ENCODE data around the gene C1orf53.
"Not testable (repeated sequence)": the region's sequence is repeated elsewhere in the genome, so short reads cannot be mapped to it uniquely, and the experiment has no call there.

C1orf53 gene

DNA sequence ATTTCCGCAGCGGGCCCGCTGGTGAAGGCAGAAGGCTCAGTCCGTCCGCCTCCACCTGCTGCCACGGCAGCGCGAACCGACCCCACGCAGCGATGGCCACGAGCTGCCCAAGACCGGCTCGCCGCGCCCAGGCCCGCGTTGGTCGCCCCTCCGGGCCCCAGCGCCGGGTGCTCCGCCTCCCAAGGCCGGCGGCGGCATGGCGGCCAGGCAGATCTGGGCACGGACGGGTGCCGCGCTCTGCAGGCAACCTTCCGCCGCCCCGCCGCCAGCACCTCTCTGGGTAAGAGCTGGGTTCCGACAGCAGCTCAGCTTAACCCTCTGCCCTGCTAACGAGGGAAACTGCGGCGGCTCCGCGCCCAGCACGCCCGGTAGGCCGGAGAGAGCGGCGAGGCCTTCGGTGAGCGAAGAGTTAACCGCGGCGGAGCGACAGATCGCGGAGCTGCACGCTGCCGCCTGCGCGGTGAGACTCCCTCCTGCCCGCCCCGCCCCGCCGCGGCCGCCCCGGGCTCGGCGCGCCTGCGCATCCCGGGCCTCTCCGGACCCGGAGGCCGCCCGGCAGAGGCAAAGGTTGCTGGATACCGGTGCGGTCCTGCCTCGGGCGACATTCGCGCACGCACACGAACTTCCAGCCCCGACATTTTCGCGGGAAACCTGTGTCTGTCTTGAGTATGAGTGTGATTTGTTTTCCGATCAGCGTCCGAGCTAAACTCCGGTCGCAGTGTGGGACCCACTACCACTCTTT is at the start of gene C1orf53:
Gene C1orf53, plus strand, starts transcription at position 177 of the 742 bp plus-strand sequence. Its CDS starts 20 bp downstream, at position 197.
- DNase-seq = peak; percentile 89

GRCh38 chr1:197855751-197856150 is 46.7 kb upstream of the C1orf53 start:
- DNase-seq = not testable (repeated sequence)

- DNase-seq = no peak
These were observed 45.0 kb upstream of the C1orf53 start for GRCh38 chr1:197857477-197857876.

DNA sequence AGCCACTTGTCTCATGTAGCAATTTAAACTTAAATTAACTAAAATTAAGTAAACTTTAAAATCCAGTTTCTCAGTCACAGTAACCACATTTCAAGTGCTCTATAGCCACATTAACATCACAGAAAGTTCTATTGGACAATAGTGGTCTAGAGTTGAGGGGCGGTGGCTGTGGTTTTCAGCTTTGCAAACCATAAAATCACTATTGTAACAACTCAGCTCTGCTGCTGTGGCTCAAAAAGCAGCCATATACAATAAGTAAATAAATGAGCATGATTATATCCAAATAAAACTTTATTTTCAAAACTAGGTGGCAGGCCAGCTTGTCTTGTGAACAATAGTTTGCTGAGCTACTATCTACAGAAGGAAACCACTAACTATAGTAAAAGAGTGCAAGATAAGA is 43.4 kb upstream of the C1orf53 start:
- no peak for DNase-seq

GRCh38 chr1:197862221-197862620 is 40.2 kb upstream of the C1orf53 start:
- DNase-seq = no peak

DNA sequence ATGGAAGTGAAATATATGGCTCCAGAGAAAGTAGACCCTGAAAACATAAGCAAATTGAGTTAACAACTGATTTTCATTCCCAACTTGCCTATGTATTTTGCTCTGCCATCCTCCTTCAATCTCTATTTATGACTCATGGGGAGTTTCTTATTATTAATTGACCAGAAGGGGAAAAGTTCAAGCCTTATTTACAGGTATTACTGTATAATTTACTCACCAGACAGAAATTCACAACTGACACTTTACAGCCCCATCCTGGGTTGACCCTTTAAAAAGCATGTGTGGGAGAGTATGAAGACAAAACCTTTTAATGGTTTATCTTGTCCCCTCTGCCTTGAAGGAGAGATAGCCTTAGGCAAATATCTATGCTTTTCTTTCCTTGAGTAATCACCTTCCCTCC is 39.8 kb upstream of the C1orf53 start:
- DNase-seq = no peak

DNA sequence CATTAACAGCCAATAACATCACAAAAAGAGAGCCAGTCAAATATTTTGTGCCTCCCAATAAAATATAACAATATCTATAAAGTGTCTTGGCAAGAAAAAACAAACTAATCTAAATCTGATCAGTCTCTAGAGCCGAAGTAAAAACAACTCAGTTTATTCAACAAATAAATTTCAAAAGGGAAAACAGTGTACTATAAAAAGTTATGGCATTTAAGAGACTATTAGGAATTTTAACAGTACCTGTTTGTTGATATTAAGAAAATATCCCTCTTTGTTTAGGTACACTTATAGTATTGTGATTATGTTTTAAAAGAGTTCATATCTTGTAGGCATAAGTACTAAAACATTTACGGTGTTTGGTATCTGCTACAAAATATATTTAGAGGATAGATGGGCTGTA is 36.6 kb upstream of the C1orf53 start:
- no peak for DNase-seq

DNA sequence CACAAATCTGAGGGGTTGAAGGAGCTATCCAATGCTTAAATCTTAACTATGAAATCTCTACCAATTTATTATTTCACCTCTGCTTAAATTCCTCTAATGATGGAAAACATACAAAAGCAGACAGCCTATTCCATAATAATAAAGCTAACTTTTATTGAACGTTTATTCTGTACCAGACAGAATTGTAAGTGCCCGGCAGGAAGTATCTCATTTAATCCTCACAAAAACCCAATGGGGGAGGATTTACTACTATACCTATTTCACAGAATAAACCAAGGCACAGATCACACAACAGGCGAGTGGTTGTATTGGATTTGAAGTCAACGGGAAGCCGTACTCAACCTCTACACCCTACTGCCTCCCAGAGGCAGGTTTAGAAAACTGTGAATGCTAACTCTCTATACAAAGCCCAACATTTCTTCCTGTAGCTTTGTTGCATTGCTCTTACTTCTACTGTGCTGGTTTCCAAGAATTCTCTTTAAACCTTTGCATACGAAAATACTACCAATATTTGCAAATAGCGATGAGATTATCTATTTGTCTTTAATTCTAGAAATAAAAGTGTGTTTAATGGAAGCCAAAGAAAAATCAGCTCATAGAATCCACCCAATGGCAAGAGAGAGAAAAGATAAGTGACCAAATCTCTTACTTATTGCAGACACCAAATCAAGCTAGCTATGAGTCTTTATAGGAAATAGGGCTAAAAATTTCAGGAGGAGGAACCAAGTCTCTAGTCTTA is 33.5 kb upstream of the C1orf53 start:
- DNase-seq = peak; percentile 14

DNA sequence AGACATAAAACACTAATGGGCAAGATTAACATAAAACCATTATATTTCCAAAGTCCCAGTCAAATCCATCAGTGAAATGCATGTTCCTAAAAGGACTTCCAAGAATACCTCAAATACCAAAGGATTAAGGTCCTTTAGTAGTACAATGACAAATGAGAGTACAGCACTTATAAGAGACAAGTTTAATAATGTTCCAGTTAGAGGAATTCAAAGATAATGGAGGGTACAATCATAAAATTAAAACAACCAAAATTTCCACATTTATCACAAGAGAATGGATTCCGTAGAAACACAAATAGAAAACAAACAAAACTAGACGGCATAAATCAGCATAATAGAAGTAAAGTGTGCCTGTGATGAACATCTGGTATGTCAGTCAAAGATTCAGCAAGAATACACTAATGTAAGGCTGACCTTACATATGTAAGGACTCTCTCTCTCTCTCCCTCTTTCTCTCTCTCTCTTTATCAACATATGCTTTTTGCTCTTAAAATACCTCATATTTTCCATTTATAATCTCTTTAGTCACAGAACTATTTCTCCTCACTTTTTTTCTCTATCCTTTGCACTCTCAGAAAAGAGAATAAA is 32.8 kb upstream of the C1orf53 start:
- no peak for DNase-seq

GRCh38 chr1:197876894-197877293 is 25.5 kb upstream of the C1orf53 start:
- no peak for DNase-seq

- DNase-seq = not testable (repeated sequence)
These were observed 22.0 kb upstream of the C1orf53 start for GRCh38 chr1:197880385-197880784.

DNA sequence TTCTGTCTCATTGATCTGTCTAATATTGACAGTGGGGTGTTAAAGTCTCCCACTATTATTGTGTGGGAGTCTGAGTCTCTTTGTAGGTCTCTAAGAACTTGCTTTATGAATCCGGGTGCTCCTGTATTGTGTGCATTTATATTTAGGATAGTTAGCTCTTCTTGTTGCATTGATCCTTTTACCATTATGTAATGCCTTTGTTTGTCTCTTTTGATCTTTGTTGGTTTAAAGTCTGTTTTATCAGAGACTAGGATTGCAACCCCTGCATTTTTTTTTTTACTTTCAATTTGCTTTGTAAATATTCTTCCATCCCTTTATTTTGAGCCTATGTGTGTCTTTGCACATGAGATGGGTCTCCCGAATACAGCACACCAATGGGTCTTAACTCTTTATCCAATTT is 20.2 kb upstream of the C1orf53 start:
- not testable (repeated sequence) for DNase-seq

GRCh38 chr1:197884173-197884572 is 18.3 kb upstream of the C1orf53 start:
- DNase-seq = no peak

GRCh38 chr1:197890936-197891335 is 11.5 kb upstream of the C1orf53 start:
- DNase-seq = no peak

DNA sequence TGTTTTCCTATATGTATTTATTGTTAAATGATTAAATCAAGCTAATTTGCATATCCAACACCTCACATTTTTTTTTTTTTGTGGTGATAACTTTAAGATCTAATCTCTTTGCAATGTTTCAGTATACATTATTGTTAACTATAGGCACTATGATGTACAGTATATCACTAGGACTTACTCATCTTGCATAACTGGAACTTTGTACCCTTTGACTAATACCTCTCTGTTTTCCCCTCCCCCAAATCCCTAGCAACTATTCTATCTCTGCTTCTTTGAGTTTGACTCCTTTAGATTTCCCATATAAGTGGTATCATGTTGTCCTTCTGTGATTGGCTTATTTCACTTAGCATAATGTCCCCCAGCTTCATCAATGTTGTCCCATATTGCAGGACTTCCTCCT is 9.7 kb upstream of the C1orf53 start:
- DNase-seq = no peak

DNA sequence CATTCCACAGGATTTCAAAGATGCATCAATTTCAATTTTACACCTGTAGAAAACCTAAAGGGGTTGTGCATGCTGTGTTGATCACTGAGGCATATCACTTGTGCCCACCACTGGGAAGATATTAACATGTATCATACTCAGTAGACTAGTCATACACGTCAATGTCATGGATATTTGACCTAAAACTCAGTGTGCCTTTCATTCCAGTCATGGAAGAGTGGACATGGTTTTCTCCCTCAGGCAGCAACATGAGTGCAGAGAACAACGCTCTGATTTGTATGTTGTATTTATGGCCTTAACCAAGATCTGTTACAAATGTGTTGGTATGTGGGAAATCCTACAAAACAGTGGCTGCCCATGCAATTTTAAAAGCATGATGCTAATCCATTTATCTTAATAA is 6.1 kb upstream of the C1orf53 start:
- no peak for DNase-seq

DNA sequence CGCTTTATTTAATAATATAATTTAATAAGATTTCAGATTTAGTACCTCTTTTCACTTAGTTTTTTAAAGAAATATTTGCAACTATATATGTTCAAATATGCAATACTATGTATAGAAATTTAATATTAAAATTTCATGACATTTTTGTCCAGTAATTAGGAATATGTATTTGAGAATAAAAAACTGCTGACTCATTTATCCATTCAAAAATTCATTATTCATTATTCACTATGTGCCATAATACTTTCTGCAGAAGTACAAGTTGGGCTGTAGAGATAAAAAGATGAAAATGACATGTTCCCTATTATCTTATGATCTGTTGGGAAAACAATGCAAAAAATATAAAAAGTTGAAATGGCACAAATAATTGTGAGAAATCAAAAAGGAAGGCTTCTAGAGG is 3.4 kb upstream of the C1orf53 start:
- no peak for DNase-seq

DNA sequence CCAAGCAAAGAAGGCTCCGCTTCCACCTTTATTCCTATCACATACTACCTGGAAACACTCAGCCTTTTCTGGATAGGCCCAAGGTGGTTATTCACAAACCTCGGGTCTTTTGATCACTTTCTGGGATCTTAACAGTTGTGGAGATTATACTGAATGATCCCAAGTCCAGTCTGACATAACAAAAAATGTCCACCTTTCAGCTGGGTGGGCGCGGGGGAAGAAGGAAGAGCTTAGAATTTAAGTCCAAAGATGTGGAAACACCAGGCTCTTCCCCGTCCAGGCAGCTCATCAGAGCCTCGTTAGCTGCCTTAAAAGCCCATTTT is 338 bp upstream of the C1orf53 start:
- DNase-seq = no peak

DNA sequence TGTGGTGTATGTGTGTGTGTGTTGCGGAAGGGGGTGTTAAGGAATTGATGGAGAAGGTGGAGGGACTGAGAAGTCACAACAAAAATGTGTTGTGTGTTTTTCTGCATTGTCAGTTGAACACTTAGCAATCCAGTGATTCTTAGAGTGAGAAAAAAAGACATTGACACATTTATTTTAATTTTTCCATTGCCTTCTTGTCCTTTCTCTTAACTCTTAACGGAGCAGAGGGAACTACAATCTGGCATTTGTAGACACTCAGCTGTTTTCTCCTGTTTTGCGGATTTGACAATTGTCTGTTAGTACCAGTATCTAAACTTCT is 725 bp downstream of the C1orf53 start:
- no peak for DNase-seq

GRCh38 chr1:197904126-197904787 is 1.8 kb downstream of the C1orf53 start:
- no peak for DNase-seq

DNA sequence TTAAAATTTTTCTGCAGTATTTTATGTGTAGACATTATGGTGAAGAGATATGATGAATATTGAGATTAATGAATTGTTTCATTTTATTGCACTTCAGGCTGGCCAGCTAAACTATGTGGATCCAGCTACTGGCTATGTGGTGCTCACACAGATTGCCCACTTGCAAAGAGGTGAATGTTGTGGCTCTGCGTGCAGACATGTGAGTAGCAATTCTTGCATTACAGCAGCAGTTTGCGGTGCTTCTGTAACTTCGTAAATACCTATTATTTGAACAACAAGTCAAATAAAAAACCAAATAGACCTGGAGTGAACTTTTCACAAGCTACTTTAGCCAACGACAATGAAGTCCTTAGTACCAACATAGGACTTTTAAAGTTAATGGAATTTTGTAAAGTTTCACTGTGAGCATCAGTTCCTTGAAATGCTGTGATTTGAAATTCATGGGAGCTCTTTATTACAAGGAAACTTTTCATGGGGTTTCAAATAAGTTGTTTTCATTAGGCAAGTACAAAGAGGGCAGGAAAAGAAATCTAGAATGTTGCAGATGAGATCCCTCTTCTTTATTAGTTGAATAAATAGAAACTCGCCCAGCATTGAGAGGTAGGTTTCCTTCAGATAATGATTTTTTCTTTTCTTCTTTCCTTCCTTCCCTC is 3.4 kb downstream of the C1orf53 start:
- DNase-seq = no peak

DNA sequence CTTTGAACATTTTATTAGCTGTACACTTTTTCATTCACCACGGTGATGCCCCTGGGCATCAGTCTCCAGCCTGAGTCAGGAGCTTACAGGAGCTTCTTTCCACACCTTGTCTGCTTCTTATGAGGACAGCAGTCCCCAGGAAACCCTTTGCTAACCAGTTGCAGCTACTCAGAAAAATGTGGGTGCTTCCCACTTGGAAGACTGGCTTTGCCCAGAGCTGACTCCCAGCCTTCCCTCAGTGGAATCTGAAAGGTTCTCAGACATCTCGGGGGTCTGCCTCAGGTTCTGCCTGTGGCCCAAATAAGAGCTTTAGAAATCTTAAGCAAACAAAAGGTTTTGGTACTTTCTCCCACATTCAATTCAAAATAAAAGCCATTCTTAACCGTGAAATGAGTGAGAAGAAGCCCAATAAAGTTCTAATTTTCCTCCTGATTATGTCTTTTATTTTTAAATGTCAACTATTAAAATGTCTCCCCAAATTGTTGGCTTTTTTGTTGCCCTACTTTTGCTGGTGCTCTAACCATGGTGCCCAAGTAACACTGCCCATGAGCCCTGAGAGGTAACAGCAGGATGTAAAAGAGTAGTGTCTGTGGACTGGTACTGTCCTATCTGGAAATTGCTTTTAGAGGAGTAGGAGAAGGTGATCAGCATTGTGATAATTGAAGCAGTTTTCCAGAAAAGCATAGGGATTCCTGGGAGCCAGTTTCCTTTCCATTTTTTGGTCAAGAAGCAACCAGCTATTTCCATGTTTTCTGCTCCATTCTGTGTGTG is 5.6 kb downstream of the C1orf53 start:
- no peak for DNase-seq
